Heart left ventricle (tissue), 13 donors: ENCODE results near the gene PSKH1.

ENCODE experiments used
- CTCF ChIP-seq, 12 donors: fragments of 200-600 bp; sonication (generic) in 4 of 12; IDR thresholded peaks; one replicate each; pipeline versions ENCODE4 v1.5.0 to v1.8.0; 2018 to 2022; ENCODE audit warnings: antibody characterized with exemption in 12 of 12, mild to moderate bottlenecking in 5 of 12
- POLR2A ChIP-seq, 2 donors: fragments of 450-650 bp; IDR thresholded peaks; one replicate each; pipeline ENCODE4 v1.6.1; 2017; ENCODE audit warnings: antibody characterized with exemption in 2 of 2, mild to moderate bottlenecking in 2 of 2, moderate library complexity in 2 of 2
- donor health status: ischemic (EF 13 %, LVEDD 7.1; RV severe dilation, severe dysfunction).
- donor health status: DM: no; HTN: yes; CAD: no.
- donor health status: DM: no; HTN: no; CAD: no.
- donor health status: ischemic (EF 25% LVEDD 6.9; RV normal size, moderate dysfunction).
- donor health status: ischemic (EF 25% LVEDD 5.7; RV mildly dilated, moderate dysfunction).
- donor health status: ischemic (EF 35%, LVEDD 5.7; RV mildly dilated, moderate dysfunction).
- donor health status: nonischemic (EF 11% LVEDD 7.7; RV severe dilation, severe dysfunction).
- donor health status: DM: yes; HTN: yes; CAD: no.
- donor health status: PGD.
- donor health status: ischemic (EF 29% LVEDD 5.4; RV normal size, mild dysfunction).
- donor health status: nonischemic (EF 23%, LVEDD 6.1; RV moderate dilation, normal function).

DNA sequence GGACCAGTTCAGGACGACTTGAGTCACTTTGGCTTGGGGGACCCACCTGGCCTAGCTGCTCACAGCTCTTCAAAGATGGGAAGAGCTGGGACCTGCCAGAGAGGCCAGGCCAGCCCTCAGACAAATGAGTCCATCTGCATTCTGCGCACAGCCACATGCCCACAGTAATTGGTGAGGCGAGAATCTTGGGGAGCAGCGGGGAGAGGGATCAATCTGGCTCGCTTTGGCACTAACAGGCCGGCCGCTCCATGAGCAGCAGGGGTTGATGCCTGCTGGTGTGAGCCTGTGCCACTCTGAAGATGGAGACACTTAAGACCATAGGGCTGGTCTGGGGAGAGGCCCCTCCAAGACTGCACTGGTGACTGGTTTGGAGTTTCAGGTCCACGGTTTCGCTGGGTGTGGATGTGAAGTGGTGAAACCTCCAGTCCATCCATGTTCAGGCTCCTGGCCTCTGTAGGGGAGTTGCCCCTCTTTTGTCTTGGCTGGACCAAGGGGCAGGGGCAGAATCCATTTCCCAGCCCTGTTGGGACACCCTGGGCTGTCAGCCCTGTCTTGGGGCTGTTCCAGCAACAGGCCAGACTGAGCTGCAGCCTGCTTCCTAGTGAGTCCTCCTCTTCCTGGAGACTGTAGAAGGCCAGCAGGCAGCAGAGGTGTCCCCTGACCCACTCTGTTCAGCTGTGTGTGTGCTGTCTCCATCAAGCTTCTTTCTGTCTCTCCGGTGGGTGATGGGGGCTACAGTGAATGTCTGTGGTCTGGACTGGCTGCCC is 31.3 kb downstream of the PSKH1 start:
- TF ChIP-seq CTCF (IDR thresholded peaks at IDR 0.05), result no peak
- TF ChIP-seq POLR2A (IDR thresholded peaks at IDR 0.05), result no peak
